AG04449 (cell line): ENCODE measurements around the gene PTPN18.

Source experiments
- CTCF ChIA-PET: fragments of 350-600 bp; formaldehyde crosslinking; extraction: SDS; loops from one replicate; lab custom pipeline; 2021; ENCODE audit warnings: antibody characterized with exemption; lab: Yijun Ruan, JAX
- POLR2A ChIA-PET: fragments of 400-600, 350-600 bp; formaldehyde crosslinking; extraction: SDS; loops from one replicate; lab custom pipeline; 2020; ENCODE audit warnings: antibody characterized with exemption, inconsistent platforms; lab: Yijun Ruan, JAX
- DNase-seq: peaks from one replicate; pipeline ENCODE4 v3.0.0-alpha.2; 2010; ENCODE audit warnings: low read depth, low spot score
- H3K4me3 ChIP-seq: 2 replicates; pipeline ENCODE4 v1.5.1; 2011; ENCODE audit warnings: low read depth, mild to moderate bottlenecking, control low read depth, low read length
- TF ChIP-seq, protein P1 (sequence below): IDR thresholded peaks from one replicate; pipeline ENCODE4 v1.5.1; 2011; ENCODE audit warnings: mild to moderate bottlenecking, moderate library complexity, low read length, control low read depth, inconsistent platforms; ENCODE audit not compliant: insufficient read depth; ENCODE audit errors: missing control alignments

PTPN18 gene

GRCh38 chr2:130358420-130359350 is 2.8 kb downstream of the PTPN18 start:
- TF ChIP-seq, protein P1, sequence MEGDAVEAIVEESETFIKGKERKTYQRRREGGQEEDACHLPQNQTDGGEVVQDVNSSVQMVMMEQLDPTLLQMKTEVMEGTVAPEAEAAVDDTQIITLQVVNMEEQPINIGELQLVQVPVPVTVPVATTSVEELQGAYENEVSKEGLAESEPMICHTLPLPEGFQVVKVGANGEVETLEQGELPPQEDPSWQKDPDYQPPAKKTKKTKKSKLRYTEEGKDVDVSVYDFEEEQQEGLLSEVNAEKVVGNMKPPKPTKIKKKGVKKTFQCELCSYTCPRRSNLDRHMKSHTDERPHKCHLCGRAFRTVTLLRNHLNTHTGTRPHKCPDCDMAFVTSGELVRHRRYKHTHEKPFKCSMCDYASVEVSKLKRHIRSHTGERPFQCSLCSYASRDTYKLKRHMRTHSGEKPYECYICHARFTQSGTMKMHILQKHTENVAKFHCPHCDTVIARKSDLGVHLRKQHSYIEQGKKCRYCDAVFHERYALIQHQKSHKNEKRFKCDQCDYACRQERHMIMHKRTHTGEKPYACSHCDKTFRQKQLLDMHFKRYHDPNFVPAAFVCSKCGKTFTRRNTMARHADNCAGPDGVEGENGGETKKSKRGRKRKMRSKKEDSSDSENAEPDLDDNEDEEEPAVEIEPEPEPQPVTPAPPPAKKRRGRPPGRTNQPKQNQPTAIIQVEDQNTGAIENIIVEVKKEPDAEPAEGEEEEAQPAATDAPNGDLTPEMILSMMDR: no peak
- CTCF ChIA-PET: no interaction called here
- no peak for DNase-seq
- POLR2A ChIA-PET: no interaction called here
- no peak overlapping the region for H3K4me3 ChIP-seq

DNA sequence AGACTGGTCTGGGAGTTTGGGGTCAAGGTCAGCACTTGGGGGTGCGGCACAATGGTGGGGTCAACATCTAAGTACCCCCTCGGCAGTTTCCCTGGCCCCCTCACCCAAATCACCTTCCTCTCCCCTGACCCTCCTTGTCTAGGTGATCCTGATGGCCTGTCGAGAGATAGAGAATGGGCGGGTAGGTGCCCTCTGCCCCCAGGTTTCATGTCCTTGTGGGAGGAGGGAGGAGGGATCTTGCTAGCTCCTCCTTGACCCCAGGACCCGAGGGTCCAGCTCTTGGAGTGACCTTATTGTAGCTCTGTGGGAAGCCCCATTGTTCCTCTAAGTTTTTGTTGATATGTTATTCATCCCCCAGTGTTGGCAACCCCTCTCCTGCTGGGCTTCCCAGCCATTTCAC is 3.6 kb downstream of the PTPN18 start:
- ChIA-PET POLR2A (no interaction called here), CTCF (interaction anchor here (1.8 kb wide), 1 partner anchor 14 kb away, joined by 7 read pairs; no protein-coding TSS in a partner anchor)
- TF ChIP-seq, protein P1: no peak
- DNase-seq: no peak
- H3K4me3 ChIP-seq: no peak overlapping the region

DNA sequence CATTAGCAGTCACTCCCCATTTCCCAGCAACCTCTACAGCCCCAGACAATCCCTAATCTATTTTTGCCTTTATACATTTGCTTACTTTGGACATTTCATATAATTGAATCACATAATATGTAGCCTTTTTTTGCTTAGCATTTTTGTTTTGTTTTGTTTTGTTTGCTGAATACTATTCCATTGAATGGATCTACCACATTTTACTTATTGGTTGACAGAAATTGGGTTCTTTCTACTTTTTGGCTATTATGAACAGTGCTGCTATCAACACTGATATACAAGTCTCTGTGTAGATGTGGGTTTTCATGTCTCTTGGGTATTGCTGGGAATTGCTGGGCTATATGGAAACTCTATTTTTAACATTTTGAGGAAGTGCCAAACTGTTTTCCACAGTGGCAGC is 7.6 kb downstream of the PTPN18 start:
- POLR2A ChIA-PET: no interaction called here
- H3K4me3 ChIP-seq: no peak overlapping the region
- TF ChIP-seq, protein P1: no peak
- CTCF ChIA-PET: interaction anchor here (1.0 kb wide), 1 partner anchor 10 kb away, joined by 3 read pairs; no protein-coding TSS in a partner anchor
- DNase-seq: no peak

GRCh38 chr2:130365075-130365474 is 9.2 kb downstream of the PTPN18 start:
- no peak overlapping the region for H3K4me3 ChIP-seq
- no peak for DNase-seq
- TF ChIP-seq, protein P1: no peak
- CTCF ChIA-PET: no interaction called here
- POLR2A ChIA-PET: no interaction called here

GRCh38 chr2:130365963-130366362 is 10.1 kb downstream of the PTPN18 start:
- H3K4me3 ChIP-seq: no peak overlapping the region
- ChIA-PET POLR2A (no interaction called here), CTCF (interaction anchor here (1.2 kb wide), 1 partner anchor 10 kb away, joined by 7 read pairs; the partner anchor contains the start of gene PTPN18)
- TF ChIP-seq, protein P1: no peak
- no peak for DNase-seq

DNA sequence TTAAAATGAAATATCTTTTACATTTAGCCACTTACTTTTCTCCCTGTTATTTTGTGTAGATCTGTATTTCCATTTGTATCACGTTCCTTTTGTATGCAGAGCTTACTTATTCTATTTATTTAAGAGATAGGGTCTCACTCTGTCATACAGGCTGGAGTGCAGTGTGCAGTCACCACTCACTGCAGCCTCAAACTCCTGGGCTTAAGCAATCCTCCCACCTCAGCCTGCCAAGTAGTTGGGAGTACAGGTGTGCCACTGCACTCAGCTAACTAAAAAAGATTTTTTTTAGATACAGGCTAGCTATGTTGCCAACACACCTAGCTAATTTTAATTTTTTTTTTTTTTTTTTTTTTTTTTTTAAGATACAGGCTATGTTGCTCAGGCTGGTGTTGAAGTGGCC is 10.9 kb downstream of the PTPN18 start:
- ChIA-PET POLR2A (no interaction called here), CTCF (interaction anchor here (1.2 kb wide), 1 partner anchor 11 kb away, joined by 7 read pairs; the partner anchor contains the start of gene PTPN18)
- no peak for DNase-seq
- TF ChIP-seq, protein P1: no peak
- no peak overlapping the region for H3K4me3 ChIP-seq
